AG04450 (cell line): Measurements from ENCODE around the gene ACOT9. TPM values are rescaled to one million over a fixed set of nuclear protein-coding genes. Genes with fewer than 3 reads are reported as not detected.

Experiments used
- CTCF ChIA-PET: fragments of 300-600, 350-600 bp; formaldehyde crosslinking; extraction: SDS; loops from one replicate; lab custom pipeline; 2022; ENCODE audit warnings: antibody characterized with exemption, inconsistent platforms; lab: Charles Lee
- POLR2A ChIA-PET: fragments of 350-600 bp; formaldehyde crosslinking; extraction: SDS; loops from one replicate; lab custom pipeline; 2021; ENCODE audit warnings: antibody characterized with exemption, inconsistent platforms; lab: Yijun Ruan, JAX
- DNase-seq: peaks from one replicate; pipeline ENCODE4 v3.0.0-alpha.2; 2011; ENCODE audit warnings: low read depth, low spot score
- H3K27ac ChIP-seq: one replicate; pipeline ENCODE4 v1.5.1; 2012; ENCODE audit warnings: low read depth, low read length, control low read depth
- H3K27me3 ChIP-seq: one replicate; pipeline ENCODE4 v1.6.0; 2012; ENCODE audit warnings: low read length; ENCODE audit not compliant: control insufficient read depth, insufficient read depth
- H3K4me3 ChIP-seq: 2 replicates; pipeline ENCODE4 v1.5.1; 2011; ENCODE audit warnings: mild to moderate bottlenecking, low read depth, low read length, control low read depth
- H3K9me3 ChIP-seq: 2 replicates; pipeline ENCODE4 v1.5.1; 2012; ENCODE audit warnings: low read length; ENCODE audit not compliant: control insufficient read depth, insufficient read depth
- CTCF ChIP-seq: IDR thresholded peaks from 2 replicates; pipeline ENCODE4 v1.5.1; 2011; ENCODE audit warnings: low read depth, low read length, control low read depth, inconsistent platforms
- polyA plus RNA-seq: library from polyadenylated mRNA; depleted of rRNA; stranded (reverse); fragments of >200 nt; gene quantifications from 2 replicates; pipeline ENCODE4 v1.2.3, GENCODE V29; 2011; rRNA removed
- small RNA-seq: library from RNA; depleted of rRNA; stranded (forward); fragments of <200 nt; gene quantifications from one replicate; pipeline ENCODE3, GENCODE V24; 2012; ENCODE audit warnings: low read depth; ENCODE audit not compliant: insufficient read length

The ACOT9 gene
- polyA plus RNA-seq, 1 experiment = 62.5 TPM

- Histone ChIP-seq H3K9me3 (no peaks in the 10 kb centered on the region), H3K4me3 (no peak overlapping the region), H3K27me3 (no peaks in the 10 kb centered on the region), H3K27ac (no peak overlapping the region)
- no peak for DNase-seq
- TF ChIP-seq CTCF = no peak
- ChIA-PET CTCF (no interaction called here), POLR2A (no interaction called here)
Measured at GRCh38 chrX:23656091-23656490, 87.0 kb downstream of the ACOT9 start.

Small RNA genes lying within 50 kb of the gene (small RNA-seq; reads per million reads assigned to genes)
- not detected for gene RF00019

Other genes starting within 250 kb of the ACOT9 start
- gene PRDX4, start 75.8 kb downstream of the ACOT9 start, polyA plus RNA-seq = 278 and 345 TPM in 2 replicates
- 151 and 202 TPM in 2 replicates for gene SAT1, start 39.9 kb upstream of the ACOT9 start, polyA plus RNA-seq
- 14.8 and 16.3 TPM in 2 replicates for gene APOO, start 164.7 kb upstream of the ACOT9 start, polyA plus RNA-seq
- gene CXorf58, start 164.7 kb upstream of the ACOT9 start, polyA plus RNA-seq = not detected in 2 replicates